ENCODE data around the gene SMYD3. TPM values are rescaled to one million over a fixed set of nuclear protein-coding genes. Genes with fewer than 3 reads are reported as not detected.

SMYD3 gene
- total RNA-seq, 1 donor: 45.5 TPM

DNA sequence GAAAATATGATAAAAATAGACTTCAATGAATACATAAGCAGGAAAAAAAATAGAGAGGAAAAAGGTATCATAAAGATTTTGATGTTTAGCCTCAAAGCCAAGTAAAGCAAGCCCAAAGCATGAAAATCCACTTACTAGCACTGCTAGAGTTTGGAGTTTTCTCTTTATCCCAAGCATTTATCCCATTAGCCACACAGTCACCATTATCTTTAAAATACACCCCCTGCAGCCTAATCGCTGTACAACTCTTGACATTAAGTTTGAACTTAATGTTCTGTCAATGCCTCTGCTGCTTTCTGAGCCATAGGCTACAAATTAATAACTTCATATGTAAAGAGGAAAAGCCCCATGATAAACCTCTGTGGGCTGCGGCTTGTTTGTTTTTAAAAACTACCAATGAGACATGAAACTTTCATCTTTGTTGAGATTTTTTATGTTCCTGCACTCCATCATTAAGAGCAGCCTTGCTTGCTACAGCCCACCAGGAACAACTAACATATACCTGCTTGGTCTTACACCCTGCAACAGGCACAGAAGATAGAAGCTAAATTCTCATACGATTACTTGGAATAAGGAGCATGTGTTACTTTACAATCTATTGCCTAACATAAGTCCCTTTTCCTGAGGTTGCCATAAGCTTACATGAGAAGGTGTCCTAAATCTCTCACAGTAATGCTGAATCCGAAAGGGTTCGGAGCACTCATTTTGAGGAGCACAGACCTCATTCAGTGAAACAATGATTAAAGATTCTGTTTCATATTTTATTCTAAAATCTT is 202.4 kb downstream of the SMYD3 start:
- TF ChIP-seq, protein P1, sequence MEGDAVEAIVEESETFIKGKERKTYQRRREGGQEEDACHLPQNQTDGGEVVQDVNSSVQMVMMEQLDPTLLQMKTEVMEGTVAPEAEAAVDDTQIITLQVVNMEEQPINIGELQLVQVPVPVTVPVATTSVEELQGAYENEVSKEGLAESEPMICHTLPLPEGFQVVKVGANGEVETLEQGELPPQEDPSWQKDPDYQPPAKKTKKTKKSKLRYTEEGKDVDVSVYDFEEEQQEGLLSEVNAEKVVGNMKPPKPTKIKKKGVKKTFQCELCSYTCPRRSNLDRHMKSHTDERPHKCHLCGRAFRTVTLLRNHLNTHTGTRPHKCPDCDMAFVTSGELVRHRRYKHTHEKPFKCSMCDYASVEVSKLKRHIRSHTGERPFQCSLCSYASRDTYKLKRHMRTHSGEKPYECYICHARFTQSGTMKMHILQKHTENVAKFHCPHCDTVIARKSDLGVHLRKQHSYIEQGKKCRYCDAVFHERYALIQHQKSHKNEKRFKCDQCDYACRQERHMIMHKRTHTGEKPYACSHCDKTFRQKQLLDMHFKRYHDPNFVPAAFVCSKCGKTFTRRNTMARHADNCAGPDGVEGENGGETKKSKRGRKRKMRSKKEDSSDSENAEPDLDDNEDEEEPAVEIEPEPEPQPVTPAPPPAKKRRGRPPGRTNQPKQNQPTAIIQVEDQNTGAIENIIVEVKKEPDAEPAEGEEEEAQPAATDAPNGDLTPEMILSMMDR (IDR thresholded peaks at IDR 0.05; ENCODE audit: insufficient read depth, low read length): no peak
- DNase-seq (ENCODE audit: low read depth): no peak
- no peak overlapping the region for H3K4me3 ChIP-seq (ENCODE audit: low read depth, low read length)

DNA sequence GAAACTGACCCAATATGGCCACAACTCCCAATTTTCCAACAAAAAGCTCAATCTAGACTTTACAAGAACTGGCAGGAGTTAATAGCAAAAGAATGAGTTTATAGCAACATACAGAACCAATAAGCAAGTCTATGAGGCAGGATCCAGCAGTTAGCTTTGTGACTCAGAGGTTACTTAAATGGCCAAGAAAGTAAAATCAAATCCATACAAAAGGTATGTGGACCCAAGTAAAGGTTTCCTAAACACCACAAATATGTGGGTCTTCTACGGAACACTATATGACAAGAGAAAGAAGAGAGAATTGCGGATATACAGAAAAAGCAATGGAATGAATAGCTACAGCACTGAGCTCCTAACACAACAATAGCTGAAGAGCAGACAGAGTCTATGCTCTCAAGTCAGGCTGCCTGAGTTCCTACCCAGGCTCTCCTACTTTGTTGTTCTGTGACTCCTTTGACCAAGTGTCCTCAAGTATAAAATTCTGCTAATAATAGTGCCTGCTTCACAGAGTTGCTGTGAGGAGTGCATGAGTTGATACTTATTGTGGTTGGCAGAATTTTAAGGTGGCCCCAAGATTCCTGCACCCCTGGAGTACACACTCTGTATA is 204.3 kb downstream of the SMYD3 start:
- DNase-seq (ENCODE audit: low read depth): no peak
- TF ChIP-seq, protein P1 (IDR thresholded peaks at IDR 0.05; ENCODE audit: insufficient read depth, low read length): no peak
- H3K4me3 ChIP-seq (ENCODE audit: low read depth, low read length): no peak overlapping the region

DNA sequence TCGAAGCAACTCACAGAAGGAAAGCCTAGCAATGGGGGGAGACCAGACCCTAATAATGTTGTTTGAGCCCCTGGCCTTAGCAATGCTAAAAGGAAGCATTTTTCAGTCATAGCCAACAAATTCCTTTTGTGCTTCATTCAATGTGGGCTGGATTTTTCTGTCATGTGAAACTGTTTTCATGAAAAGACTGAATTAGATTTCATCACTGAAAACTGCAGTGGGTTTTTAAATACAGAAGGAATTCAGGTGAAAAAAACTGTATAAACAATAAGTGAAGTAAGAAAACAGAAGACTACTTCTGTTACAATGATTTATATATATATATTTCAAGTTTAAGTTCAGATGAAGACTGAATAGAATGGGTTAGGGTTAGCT is 204.8 kb downstream of the SMYD3 start:
- no peak overlapping the region for H3K4me3 ChIP-seq (ENCODE audit: low read depth, low read length)
- no peak for DNase-seq (ENCODE audit: low read depth)
- TF ChIP-seq, protein P1 (IDR thresholded peaks at IDR 0.05; ENCODE audit: insufficient read depth, low read length): no peak

DNA sequence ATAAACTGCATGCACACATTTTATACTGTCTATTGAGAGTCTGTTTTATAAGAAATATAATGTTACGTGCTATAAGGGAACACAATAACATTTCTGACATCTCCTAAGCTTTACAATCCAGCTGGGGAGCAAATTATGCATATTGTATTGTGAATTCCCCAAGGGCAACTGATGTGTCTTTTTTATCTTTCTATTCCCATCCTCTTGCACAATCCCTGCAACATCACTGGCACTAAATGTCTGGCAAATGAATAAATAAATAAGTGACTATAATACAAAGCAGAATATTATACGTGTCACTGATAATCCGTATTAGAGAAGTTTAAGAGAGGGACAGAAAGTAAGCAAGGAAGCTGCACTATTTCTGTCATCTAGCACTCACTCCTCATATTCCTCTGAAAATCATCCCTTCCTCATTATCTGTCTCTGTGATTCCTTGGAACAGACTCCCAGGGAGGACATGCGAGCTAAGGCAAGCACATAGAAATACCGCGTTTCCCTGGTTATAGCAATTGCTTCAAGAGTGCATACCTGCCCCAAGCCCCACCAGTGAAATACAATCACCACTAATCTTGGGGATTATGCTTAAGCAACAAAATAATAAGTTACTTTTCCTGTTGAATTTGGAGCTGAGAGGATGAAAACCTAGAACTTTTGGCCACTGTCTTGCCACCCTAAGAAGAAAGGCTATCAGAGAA is 205.4 kb downstream of the SMYD3 start:
- no peak overlapping the region for H3K4me3 ChIP-seq (ENCODE audit: low read depth, low read length)
- no peak for DNase-seq (ENCODE audit: low read depth)
- TF ChIP-seq, protein P1 (IDR thresholded peaks at IDR 0.05; ENCODE audit: insufficient read depth, low read length): no peak

DNA sequence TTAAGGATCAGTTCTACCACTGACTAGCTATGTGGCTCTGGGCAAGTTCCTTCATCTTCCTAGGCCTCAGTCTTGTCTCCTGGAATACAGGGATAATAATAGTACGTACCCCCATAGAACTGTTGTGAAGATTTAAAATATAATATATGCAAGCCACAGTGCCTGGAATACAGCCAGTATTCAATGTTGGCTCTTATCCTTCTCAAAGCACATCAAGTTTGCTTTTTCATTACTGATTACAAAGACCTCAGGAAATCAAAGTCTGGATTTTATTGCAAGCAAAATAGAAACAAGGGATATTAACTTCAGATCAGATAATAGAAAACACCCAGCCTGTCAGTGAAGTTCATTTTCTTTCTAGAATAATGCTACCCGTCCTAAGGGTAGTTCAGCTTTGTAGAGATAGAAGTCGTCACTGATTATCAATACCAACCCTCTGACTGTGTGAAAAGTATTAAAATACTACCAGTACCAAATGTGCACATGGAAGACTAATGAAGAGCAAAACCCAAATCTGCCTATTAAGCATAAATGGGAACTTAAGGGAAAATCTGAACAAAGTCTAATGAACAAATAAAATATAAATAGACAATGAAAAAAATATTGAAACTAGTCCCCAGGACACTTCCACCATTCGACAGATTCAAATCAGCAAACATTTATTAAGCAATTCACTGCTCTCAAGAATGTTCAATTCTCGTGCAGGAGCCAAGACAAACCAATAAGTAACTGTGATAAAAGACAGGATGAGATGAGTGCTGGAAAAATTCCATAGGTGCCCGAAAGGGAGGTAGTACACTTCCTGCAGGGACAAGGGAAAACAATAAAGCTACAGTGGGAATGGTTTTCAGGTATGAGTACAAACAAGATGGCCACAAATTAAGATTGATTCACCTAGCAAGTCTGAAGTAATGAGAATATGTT is 206.2 kb downstream of the SMYD3 start:
- TF ChIP-seq, protein P1 (IDR thresholded peaks at IDR 0.05; ENCODE audit: insufficient read depth, low read length): no peak
- no peak for DNase-seq (ENCODE audit: low read depth)
- H3K4me3 ChIP-seq (ENCODE audit: low read depth, low read length): no peak overlapping the region

All from fibroblast of the aortic adventitia (primary cell).